ENCODE results near the gene XRCC3.

Gene XRCC3

GRCh38 chr14:103690332-103690731 is 24.9 kb downstream of the XRCC3 start:
- no peak for DNase-seq

GRCh38 chr14:103688906-103689902 is 26.0 kb downstream of the XRCC3 start:
- DNase-seq, result no peak

- no peak for DNase-seq
Measured at GRCh38 chr14:103688441-103688840, 26.8 kb downstream of the XRCC3 start.

- no peak for DNase-seq
Measured at GRCh38 chr14:103687712-103688111, 27.5 kb downstream of the XRCC3 start.

- DNase-seq, result no peak
Measured at GRCh38 chr14:103686831-103687485, 28.3 kb downstream of the XRCC3 start.

GRCh38 chr14:103685276-103686211 is 29.7 kb downstream of the XRCC3 start:
- DNase-seq, result no peak

GRCh38 chr14:103684871-103685270 is 30.4 kb downstream of the XRCC3 start:
- DNase-seq, result no peak

GRCh38 chr14:103684471-103684870 is 30.8 kb downstream of the XRCC3 start:
- no peak for DNase-seq

- DNase-seq, result no peak
Measured at GRCh38 chr14:103683139-103683538, 32.1 kb downstream of the XRCC3 start.

GRCh38 chr14:103680491-103681231 is 34.6 kb downstream of the XRCC3 start:
- DNase-seq, result no peak

GRCh38 chr14:103679351-103679750 is 35.9 kb downstream of the XRCC3 start:
- DNase-seq, result no peak

GRCh38 chr14:103676881-103677675 is 38.2 kb downstream of the XRCC3 start:
- DNase-seq, result no peak

- DNase-seq, result no peak
Measured at GRCh38 chr14:103675957-103676356, 39.3 kb downstream of the XRCC3 start.

- DNase-seq, result no peak
Measured at GRCh38 chr14:103671911-103672310, 43.3 kb downstream of the XRCC3 start.

GRCh38 chr14:103669370-103669769 is 45.9 kb downstream of the XRCC3 start:
- DNase-seq, result no peak

GRCh38 chr14:103668117-103668516 is 47.1 kb downstream of the XRCC3 start:
- no peak for DNase-seq

GRCh38 chr14:103667671-103668070 is 47.6 kb downstream of the XRCC3 start:
- DNase-seq, result no peak

GRCh38 chr14:103663506-103663905 is 51.7 kb downstream of the XRCC3 start:
- no peak for DNase-seq

- DNase-seq, result no peak
Measured at GRCh38 chr14:103662591-103662990, 52.7 kb downstream of the XRCC3 start.

- DNase-seq, result no peak
Measured at GRCh38 chr14:103662029-103662428, 53.2 kb downstream of the XRCC3 start.

- DNase-seq, result no peak
Measured at GRCh38 chr14:103659631-103660030, 55.6 kb downstream of the XRCC3 start.

All from NCI-H187 treated with DMSO at 0.1 percent for 48 hours (cell line).